AG04449 (cell line): Measurements from ENCODE around the gene LRG1.

Experiments
- CTCF ChIA-PET: fragments of 350-600 bp; formaldehyde crosslinking; extraction: SDS; loops from one replicate; lab custom pipeline; 2021; ENCODE audit warnings: antibody characterized with exemption; lab: Yijun Ruan, JAX
- POLR2A ChIA-PET: fragments of 400-600, 350-600 bp; formaldehyde crosslinking; extraction: SDS; loops from one replicate; lab custom pipeline; 2020; ENCODE audit warnings: antibody characterized with exemption, inconsistent platforms; lab: Yijun Ruan, JAX
- DNase-seq: peaks from one replicate; pipeline ENCODE4 v3.0.0-alpha.2; 2010; ENCODE audit warnings: low read depth, low spot score
- H3K4me3 ChIP-seq: 2 replicates; pipeline ENCODE4 v1.5.1; 2011; ENCODE audit warnings: low read depth, mild to moderate bottlenecking, control low read depth, low read length
- TF ChIP-seq, protein P1 (sequence below): IDR thresholded peaks from one replicate; pipeline ENCODE4 v1.5.1; 2011; ENCODE audit warnings: mild to moderate bottlenecking, moderate library complexity, low read length, control low read depth, inconsistent platforms; ENCODE audit not compliant: insufficient read depth; ENCODE audit errors: missing control alignments

LRG1 gene

DNA sequence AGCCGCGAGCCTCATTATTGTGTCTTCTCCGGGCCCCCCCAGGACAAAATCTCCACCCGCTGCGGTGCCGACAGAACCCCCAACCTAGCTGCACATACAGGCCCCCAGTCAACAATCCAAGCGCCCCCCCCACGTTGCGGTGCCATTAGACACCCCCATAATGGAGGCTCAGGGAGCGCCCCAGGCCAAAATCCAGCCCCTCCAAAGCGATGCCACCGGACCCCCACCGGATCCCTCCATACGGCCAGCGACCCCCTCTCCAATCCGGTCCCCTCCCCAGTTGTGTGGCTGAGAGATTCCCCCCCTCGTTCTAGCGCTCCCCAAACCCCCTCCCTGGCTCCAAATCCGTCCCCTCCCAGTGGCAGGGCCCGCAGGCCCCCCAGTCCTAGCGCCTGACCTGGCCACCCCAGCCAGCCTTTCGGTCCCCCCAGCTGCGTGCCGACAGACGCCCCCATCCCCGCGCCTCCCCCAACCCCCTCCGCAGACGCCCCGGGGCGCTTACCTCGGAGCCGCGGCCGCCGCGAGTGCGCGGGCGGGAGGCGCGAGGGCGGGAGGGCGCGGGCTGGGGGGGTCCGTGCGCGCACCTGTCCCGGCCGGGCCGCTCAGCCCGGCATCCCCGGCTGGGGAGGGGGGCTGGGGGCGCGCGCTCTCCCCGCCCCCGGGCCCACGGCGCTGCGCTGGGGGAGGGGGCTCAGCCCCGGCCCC is 41.3 kb upstream of the LRG1 start:
- CTCF ChIA-PET, result interaction anchor here (1.1 to 6.1 kb wide), 4 partner anchors 12 to 56 kb away, joined by 3 to 60 read pairs (median 10); no protein-coding TSS in a partner anchor

DNA sequence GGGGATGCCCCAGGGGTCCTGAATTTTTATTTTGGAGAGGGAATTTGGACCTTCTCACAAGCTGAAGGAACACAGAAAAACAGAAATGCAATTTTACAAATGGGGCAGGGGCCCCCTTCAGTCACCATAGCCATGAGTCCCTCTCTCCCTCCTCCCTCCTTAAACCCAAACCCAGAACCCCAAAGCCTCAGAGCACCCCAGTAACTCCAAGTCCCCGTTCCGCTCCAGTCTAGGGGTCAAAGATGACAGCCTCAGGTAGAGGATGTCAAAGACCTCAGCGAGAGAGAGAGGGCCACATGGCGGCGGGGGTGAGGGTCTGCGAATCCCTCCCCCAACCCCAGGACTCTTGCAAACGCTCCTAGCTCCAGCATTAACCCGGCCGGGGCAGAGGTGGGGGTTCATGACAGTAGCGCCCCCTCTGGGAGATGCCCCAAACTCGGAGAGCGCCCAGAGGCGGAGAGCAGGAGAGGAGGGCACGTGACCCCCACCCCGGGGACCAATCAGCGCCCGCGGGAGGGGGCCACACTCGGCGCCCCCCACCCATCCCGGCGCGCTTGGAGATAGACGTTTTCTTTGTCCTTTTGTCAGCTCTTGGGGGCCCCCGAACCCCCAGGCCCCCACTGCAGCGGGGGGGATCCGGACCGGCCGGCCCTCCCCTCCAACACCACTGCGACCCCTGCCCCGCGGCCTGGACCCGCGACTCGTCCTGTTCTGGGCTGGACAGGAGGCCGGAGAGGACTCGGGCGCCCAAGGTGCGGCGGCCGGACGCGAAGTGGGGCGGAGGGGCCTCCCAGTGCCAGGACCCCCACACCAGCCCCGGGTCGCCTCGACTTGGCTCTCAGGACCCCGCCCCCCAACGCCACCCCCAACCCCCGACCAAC is 40.4 kb upstream of the LRG1 start:
- CTCF ChIA-PET, result interaction anchor here (1.1 to 6.1 kb wide), 4 partner anchors 13 to 56 kb away, joined by 3 to 60 read pairs (median 10); no protein-coding TSS in a partner anchor
- peak overlapping the region; percentile 21; the same call in 1 of the 2 replicates for H3K4me3 ChIP-seq
- POLR2A ChIA-PET, result no interaction called here
- TF ChIP-seq, protein P1, sequence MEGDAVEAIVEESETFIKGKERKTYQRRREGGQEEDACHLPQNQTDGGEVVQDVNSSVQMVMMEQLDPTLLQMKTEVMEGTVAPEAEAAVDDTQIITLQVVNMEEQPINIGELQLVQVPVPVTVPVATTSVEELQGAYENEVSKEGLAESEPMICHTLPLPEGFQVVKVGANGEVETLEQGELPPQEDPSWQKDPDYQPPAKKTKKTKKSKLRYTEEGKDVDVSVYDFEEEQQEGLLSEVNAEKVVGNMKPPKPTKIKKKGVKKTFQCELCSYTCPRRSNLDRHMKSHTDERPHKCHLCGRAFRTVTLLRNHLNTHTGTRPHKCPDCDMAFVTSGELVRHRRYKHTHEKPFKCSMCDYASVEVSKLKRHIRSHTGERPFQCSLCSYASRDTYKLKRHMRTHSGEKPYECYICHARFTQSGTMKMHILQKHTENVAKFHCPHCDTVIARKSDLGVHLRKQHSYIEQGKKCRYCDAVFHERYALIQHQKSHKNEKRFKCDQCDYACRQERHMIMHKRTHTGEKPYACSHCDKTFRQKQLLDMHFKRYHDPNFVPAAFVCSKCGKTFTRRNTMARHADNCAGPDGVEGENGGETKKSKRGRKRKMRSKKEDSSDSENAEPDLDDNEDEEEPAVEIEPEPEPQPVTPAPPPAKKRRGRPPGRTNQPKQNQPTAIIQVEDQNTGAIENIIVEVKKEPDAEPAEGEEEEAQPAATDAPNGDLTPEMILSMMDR, result peak; percentile 31
- no peak for DNase-seq

More for the DNA sequence above, 41.3 kb upstream of the LRG1 start:
- TF ChIP-seq, protein P1, result no peak
- no peak for DNase-seq
- H3K4me3 ChIP-seq, result peak overlapping the region; percentile 47
- POLR2A ChIA-PET, result no interaction called here

DNA sequence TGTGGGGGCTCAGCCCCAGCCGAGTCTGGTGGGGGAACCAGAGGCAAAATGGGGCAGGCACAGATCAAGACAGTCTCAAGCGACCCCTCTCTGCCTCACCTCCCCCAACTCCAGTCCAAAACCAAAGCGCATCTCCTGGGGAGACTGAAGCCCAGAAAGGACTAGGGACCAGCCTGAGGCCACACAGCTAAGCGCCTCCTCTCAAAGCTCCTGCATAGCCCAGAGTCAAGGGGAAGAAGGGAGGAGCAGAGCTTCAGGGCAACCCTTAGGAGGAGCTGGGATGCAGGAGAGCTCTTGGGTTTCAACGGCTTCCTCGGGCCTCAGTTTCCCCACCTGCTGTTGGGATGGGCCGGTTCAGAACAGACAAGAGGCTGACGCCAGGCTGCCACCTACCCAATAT is 39.6 kb upstream of the LRG1 start:
- no peak overlapping the region for H3K4me3 ChIP-seq
- POLR2A ChIA-PET, result no interaction called here
- TF ChIP-seq, protein P1, result no peak
- CTCF ChIA-PET, result interaction anchor here (3.4 to 6.1 kb wide), 2 partner anchors 12 to 57 kb away, joined by 16 to 60 read pairs; no protein-coding TSS in a partner anchor
- DNase-seq, result no peak

DNA sequence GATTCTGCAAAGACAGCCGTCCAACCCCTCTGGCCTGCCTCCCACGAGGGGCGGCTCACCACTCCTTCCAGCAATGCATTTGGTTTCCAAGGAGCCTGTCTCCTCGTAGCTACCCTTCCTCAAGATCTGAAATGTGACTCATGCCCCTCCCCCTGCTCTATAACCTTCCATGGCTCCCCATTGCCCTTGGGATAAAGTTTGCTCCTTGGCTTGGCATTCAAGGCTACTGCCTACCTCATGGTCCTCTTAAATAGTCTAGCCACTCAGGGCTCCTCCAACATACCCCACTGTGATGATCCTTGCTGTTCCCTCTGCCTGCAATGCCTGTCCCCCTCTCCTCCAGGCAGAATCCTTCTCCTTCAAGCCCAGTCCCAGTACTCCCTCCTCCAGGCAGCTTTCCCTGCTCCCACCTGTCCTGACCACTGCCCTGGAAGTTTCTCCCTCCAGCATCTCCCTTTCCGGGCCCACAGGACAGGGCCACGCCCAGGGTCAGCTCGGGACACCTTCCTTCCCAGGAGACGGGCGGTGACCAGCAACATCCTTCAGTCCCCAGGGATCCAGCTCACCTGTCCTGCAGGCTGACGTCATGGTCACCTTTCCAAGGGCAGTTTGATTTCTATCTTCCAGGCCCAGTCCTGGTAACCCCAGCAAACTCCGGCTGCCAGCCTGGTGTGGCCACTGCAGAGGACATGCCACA is 38.9 kb upstream of the LRG1 start:
- CTCF ChIA-PET, result interaction anchor here (0.9 to 6.1 kb wide), 3 partner anchors 9 to 58 kb away, joined by 3 to 60 read pairs (median 16); no protein-coding TSS in a partner anchor
- DNase-seq, result no peak
- no peak overlapping the region for H3K4me3 ChIP-seq
- TF ChIP-seq, protein P1, result no peak
- POLR2A ChIA-PET, result no interaction called here

DNA sequence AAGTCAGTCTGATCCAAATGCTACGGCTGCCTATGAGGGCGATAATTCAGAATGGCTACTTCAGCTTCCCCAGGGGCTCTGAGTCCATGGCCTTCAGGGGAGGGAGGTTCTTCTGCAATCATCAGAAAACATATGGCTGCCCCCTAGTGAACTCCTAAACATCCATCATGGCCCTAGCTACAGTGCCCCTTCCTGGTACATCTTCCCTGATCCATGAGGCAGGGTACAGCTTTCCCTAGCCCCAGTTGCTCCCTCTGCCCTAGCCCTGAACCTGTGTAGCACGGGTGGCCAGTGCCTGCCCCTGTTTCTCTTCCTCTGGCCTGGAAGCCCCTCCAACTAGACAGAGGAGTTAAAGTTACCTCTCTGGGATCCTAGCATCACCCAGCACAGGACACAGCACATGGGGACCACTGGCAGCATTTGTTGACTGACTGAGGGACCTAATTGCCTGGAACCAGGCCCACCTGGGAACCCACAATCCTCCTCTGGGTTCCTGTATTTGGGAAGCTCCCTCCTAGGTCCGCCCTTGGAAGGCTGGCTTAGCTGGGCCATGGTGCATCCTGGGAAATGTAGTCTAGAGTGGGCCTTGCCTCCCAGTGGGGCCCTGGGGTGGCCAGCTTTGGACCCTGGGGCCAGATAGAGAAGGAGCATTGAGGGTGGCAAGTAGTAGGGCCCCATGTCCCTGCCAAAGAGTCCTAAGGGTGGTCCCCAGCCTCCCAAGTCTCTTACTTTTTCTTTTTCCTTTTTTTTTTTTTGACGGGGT is 37.4 kb upstream of the LRG1 start:
- POLR2A ChIA-PET, result no interaction called here
- H3K4me3 ChIP-seq, result no peak overlapping the region
- TF ChIP-seq, protein P1, result no peak
- CTCF ChIA-PET, result interaction anchor here (1.1 to 6.1 kb wide), 12 partner anchors 8 to 214 kb away, joined by 3 to 60 read pairs (median 10); partner anchors contain the start of genes FEM1A and SEMA6B
- no peak for DNase-seq
